Muscle layer of duodenum (tissue), 2 donors: ENCODE measurements around the gene RXFP1.

Source experiments
- H3K27ac ChIP-seq: one replicate; pipeline ENCODE4 v1.7.0; 2013; ENCODE audit warnings: mild to moderate bottlenecking, low read length
- H3K27me3 ChIP-seq: one replicate; pipeline ENCODE4 v1.7.0; 2013; ENCODE audit warnings: low read depth, mild to moderate bottlenecking, control low read depth, low read length
- H3K36me3 ChIP-seq, 2 donors: one replicate each; pipeline ENCODE4 v1.7.0; 2013; ENCODE audit warnings: low read length in 2 of 2, control low read depth in 1 of 2, mild to moderate bottlenecking in 1 of 2; ENCODE audit not compliant: insufficient read depth in 2 of 2, control insufficient read depth in 1 of 2
- H3K4me1 ChIP-seq, 2 donors: one replicate each; pipeline ENCODE4 v1.7.0; 2013; ENCODE audit warnings: low read length in 2 of 2, mild to moderate bottlenecking in 2 of 2, control low read depth in 1 of 2, moderate library complexity in 1 of 2; ENCODE audit not compliant: insufficient read depth in 2 of 2, control insufficient read depth in 1 of 2
- H3K4me3 ChIP-seq, 2 donors: one replicate each; pipeline ENCODE4 v1.7.0; 2013; ENCODE audit warnings: low read length in 2 of 2, low read depth in 1 of 2, mild to moderate bottlenecking in 1 of 2
- H3K9me3 ChIP-seq, 2 donors: one replicate each; pipeline ENCODE4 v1.7.0; 2013; ENCODE audit warnings: low read length in 2 of 2, control low read depth in 1 of 2, mild to moderate bottlenecking in 1 of 2; ENCODE audit not compliant: control insufficient read depth in 1 of 2
- donor health status: healthy.

Gene RXFP1

GRCh38 chr4:158673633-158674032, 152.0 kb downstream of the RXFP1 start:
- H3K27ac ChIP-seq, result no peak overlapping the region
- H3K4me1 ChIP-seq, result peaks cover 0 to 19% of the 10 kb centered on the region in 2 donors
- peaks cover 0 to 5% of the 10 kb centered on the region in 2 donors for H3K36me3 ChIP-seq
- H3K27me3 ChIP-seq, result no peaks in the 10 kb centered on the region
- no peaks in the 10 kb centered on the region for H3K9me3 ChIP-seq
- no peak overlapping the region for H3K4me3 ChIP-seq

- Histone ChIP-seq H3K4me1 (peaks cover 0 to 12% of the 10 kb centered on the region in 2 donors), H3K27ac (no peak overlapping the region), H3K9me3 (no peaks in the 10 kb centered on the region)
These were observed 154.4 kb downstream of the RXFP1 start for GRCh38 chr4:158676076-158676475.

GRCh38 chr4:158678767-158679166, 157.1 kb downstream of the RXFP1 start:
- Histone ChIP-seq H3K9me3 (no peaks in the 10 kb centered on the region), H3K36me3 (peaks cover 4 to 13% of the 10 kb centered on the region in 2 donors), H3K27me3 (no peaks in the 10 kb centered on the region), H3K4me3 (no peak overlapping the region), H3K4me1 (peaks cover 0 to under 1% of the 10 kb centered on the region in 2 donors), H3K27ac (no peak overlapping the region)

More at GRCh38 chr4:158676076-158676475, 154.4 kb downstream of the RXFP1 start:
- Histone ChIP-seq H3K36me3 (peaks cover 4 to 10% of the 10 kb centered on the region in 2 donors), H3K27me3 (no peaks in the 10 kb centered on the region), H3K4me3 (no peak overlapping the region)

- Histone ChIP-seq H3K9me3 (no peaks in the 10 kb centered on the region), H3K4me3 (no peak overlapping the region), H3K27ac (no peak overlapping the region), H3K36me3 (peaks cover 22 to 31% of the 10 kb centered on the region in 2 donors), H3K27me3 (no peaks in the 10 kb centered on the region), H3K4me1 (no peaks in the 10 kb centered on the region)
These were observed 159.9 kb downstream of the RXFP1 start for GRCh38 chr4:158681629-158682028.

GRCh38 chr4:158682066-158682465, 160.4 kb downstream of the RXFP1 start:
- H3K9me3 ChIP-seq, result no peaks in the 10 kb centered on the region
- no peak overlapping the region for H3K4me3 ChIP-seq
- H3K27me3 ChIP-seq, result no peaks in the 10 kb centered on the region
- H3K36me3 ChIP-seq, result peaks cover 27 to 34% of the 10 kb centered on the region in 2 donors
- no peak overlapping the region for H3K27ac ChIP-seq
- H3K4me1 ChIP-seq, result no peaks in the 10 kb centered on the region

- H3K36me3 ChIP-seq, result peaks cover 31 to 43% of the 10 kb centered on the region in 2 donors
- H3K4me3 ChIP-seq, result no peak overlapping the region
- H3K27ac ChIP-seq, result no peak overlapping the region
These were observed 167.1 kb downstream of the RXFP1 start for GRCh38 chr4:158688813-158689212.

More at GRCh38 chr4:158688813-158689212, 167.1 kb downstream of the RXFP1 start:
- H3K4me1 ChIP-seq, result no peaks in the 10 kb centered on the region
- no peaks in the 10 kb centered on the region for H3K9me3 ChIP-seq
- H3K27me3 ChIP-seq, result no peaks in the 10 kb centered on the region
